ENCODE results near the gene MCAT. TPM values are rescaled to one million over a fixed set of nuclear protein-coding genes. Genes with fewer than 3 reads are reported as not detected.

Gene MCAT
- total RNA-seq, 1 donor from 2014 or later: 8.6 TPM

- Mint-ChIP-seq H3K27ac (ENCODE audit: unreplicated experiment) (peak overlapping the region; percentile 83), H3K27me3 (ENCODE audit: low read depth) (no peaks in the 10 kb centered on the region), H3K4me1 (ENCODE audit: low read depth) (peaks cover 24% of the 10 kb centered on the region), H3K9me3 (ENCODE audit: low read depth) (no peaks in the 10 kb centered on the region), H3K36me3 (ENCODE audit: low read depth) (peaks cover 10% of the 10 kb centered on the region), H3K4me3 (ENCODE audit: unreplicated experiment) (no peak overlapping the region)
- no peak for DNase-seq (ENCODE audit: low spot score)
- TF ChIP-seq CTCF (IDR thresholded peaks at IDR 0.05): no peak
Observed at GRCh38 chr22:43168471-43169309, 25.5 kb upstream of the MCAT start.

GRCh38 chr22:43167001-43167589 is 23.9 kb upstream of the MCAT start:
- TF ChIP-seq CTCF (IDR thresholded peaks at IDR 0.05): no peak
- no peak overlapping the region for H3K4me3 Mint-ChIP-seq (ENCODE audit: unreplicated experiment)
- no peaks in the 10 kb centered on the region for H3K9me3 Mint-ChIP-seq (ENCODE audit: low read depth)
- no peaks in the 10 kb centered on the region for H3K27me3 Mint-ChIP-seq (ENCODE audit: low read depth)
- peaks cover 24% of the 10 kb centered on the region for H3K4me1 Mint-ChIP-seq (ENCODE audit: low read depth)
- DNase-seq (ENCODE audit: low spot score): no peak
- peak overlapping the region; percentile 2 for H3K27ac Mint-ChIP-seq (ENCODE audit: unreplicated experiment)
- H3K36me3 Mint-ChIP-seq (ENCODE audit: low read depth): peaks cover 8% of the 10 kb centered on the region

- Mint-ChIP-seq H3K36me3 (ENCODE audit: low read depth) (peaks cover 9% of the 10 kb centered on the region), H3K4me3 (ENCODE audit: unreplicated experiment) (no peak overlapping the region), H3K27ac (ENCODE audit: unreplicated experiment) (no peak overlapping the region), H3K9me3 (ENCODE audit: low read depth) (no peaks in the 10 kb centered on the region), H3K4me1 (ENCODE audit: low read depth) (peaks cover 24% of the 10 kb centered on the region), H3K27me3 (ENCODE audit: low read depth) (no peaks in the 10 kb centered on the region)
- TF ChIP-seq CTCF (IDR thresholded peaks at IDR 0.05): no peak
- no peak for DNase-seq (ENCODE audit: low spot score)
Observed at GRCh38 chr22:43166132-43166930, 23.1 kb upstream of the MCAT start.

- Mint-ChIP-seq H3K27me3 (ENCODE audit: low read depth) (no peaks in the 10 kb centered on the region), H3K4me1 (ENCODE audit: low read depth) (peaks cover 24% of the 10 kb centered on the region), H3K27ac (ENCODE audit: unreplicated experiment) (no peak overlapping the region), H3K9me3 (ENCODE audit: low read depth) (no peaks in the 10 kb centered on the region), H3K4me3 (ENCODE audit: unreplicated experiment) (no peak overlapping the region), H3K36me3 (ENCODE audit: low read depth) (peaks cover 10% of the 10 kb centered on the region)
- DNase-seq (ENCODE audit: low spot score): no peak
- no peak for TF ChIP-seq CTCF (IDR thresholded peaks at IDR 0.05)
Observed at GRCh38 chr22:43164636-43165035, 21.4 kb upstream of the MCAT start.

- Mint-ChIP-seq H3K27ac (ENCODE audit: unreplicated experiment) (no peak overlapping the region), H3K27me3 (ENCODE audit: low read depth) (no peaks in the 10 kb centered on the region)
- no peak for TF ChIP-seq CTCF (IDR thresholded peaks at IDR 0.05)
Observed at GRCh38 chr22:43163241-43163795, 20.1 kb upstream of the MCAT start.

More at GRCh38 chr22:43163241-43163795, 20.1 kb upstream of the MCAT start:
- DNase-seq (ENCODE audit: low spot score): no peak
- Mint-ChIP-seq H3K9me3 (ENCODE audit: low read depth) (no peaks in the 10 kb centered on the region), H3K4me3 (ENCODE audit: unreplicated experiment) (no peak overlapping the region), H3K36me3 (ENCODE audit: low read depth) (peaks cover 12% of the 10 kb centered on the region), H3K4me1 (ENCODE audit: low read depth) (peaks cover 20% of the 10 kb centered on the region)

All from chondrocyte (in vitro differentiated cells).